GM21515 (cell line): Measurements from ENCODE around the gene SIPA1.
"Not testable (repeated sequence)": the region's sequence is repeated elsewhere in the genome, so short reads cannot be mapped to it uniquely, and the experiment has no call there.

Experiments used
- ATAC-seq: cut with Tn5 transposase; IDR thresholded peaks from one replicate; pipeline ENCODE4 v1.9.1; 2021; ENCODE audit not compliant: unreplicated experiment

Gene SIPA1

DNA sequence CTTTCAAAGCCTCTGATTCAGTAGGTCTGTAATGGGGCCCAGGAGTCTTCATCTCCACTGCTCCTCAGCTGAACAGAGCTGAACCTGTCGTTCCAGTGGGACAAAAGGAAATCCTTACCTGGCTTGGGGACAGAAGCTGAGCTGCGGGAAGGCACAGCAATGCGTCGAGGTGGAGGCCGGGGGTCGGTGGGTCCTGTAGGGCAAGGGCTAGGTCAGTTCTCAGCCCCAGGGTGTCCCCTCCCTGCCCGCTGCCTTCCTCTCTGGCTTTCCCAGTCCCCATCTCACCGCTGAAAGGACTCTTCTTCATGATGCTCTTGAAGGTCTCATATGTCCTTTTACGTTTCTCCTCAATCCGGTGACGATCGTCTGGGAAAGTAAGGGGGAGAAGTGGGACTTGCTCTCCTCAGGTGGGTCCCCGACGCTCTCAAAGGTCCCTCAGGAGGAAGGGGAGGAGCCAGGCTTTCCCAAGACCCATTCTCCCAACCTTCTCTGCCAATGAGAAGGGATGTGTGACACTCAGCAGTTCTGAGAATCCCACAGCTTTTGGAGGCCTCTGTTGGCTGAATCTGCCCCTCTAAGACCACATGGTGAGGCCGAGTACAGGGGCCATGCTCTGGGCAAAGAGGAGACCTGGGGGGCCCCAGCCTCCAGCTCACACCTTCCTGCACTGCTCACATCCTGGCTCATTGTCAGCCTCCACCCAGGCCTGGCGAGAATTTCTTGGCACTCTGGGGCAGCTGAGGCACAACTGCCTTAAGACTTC, 17.9 kb downstream of the SIPA1 start:
- no peak for ATAC-seq

DNA sequence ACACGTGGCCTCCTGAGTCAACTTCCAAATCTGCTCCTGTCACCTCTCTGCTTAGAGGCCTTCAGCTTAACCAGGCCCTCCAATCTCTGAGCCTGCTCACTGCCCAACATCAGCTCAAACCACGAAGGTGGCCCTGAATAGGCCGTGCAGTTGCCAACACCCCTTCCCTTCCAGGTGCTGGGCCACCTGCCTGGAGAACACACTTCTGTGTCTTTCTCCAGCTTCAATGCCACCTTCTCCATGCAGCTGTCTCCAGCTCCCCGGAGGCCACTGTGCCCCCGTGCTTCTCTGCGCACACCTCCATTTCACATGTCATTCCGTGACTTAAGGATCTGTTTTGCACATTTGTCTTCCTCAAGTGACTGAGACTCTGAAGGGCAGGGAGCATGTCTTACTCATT, 19.5 kb downstream of the SIPA1 start:
- ATAC-seq: no peak

DNA sequence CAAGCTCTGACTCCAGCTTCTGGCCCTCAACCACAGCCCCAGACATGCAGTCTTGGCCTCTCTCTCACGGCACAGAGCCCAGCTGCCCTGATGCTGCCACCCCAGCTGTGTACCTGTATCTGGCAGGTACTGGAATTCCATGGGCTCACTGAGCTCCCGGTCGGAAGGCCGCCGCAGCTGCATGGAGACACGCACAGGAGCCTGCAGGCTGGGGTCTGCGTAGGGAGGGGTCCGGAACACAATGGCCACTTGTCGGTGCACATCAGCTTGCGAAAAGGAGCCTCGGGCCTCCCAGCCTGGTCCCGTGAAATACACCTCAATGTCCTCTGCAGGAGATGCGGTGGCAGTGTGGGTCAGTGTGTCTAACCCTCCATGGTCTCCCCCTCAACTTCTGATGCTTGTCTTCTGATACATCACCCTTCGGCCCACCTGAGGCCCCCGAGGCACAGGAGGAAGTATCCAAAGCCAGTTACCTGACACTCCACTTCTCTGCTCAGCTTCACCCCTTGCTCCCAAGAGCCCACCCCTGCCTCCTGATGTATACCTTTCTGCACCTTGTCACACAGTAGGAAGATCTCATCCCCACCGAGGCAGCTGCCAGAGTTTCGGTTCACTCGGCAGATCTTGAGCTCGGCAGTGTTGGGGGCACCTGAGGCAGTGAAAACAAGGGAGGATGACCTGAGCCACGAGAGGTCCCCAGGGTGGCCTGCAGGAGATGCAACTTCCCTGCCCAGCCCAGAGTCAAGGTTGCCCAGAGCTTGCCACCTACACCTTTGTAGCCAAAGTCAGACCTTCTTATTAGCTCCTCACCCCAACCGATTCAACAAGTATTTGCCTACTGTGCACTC, 20.5 kb downstream of the SIPA1 start:
- no peak for ATAC-seq

DNA sequence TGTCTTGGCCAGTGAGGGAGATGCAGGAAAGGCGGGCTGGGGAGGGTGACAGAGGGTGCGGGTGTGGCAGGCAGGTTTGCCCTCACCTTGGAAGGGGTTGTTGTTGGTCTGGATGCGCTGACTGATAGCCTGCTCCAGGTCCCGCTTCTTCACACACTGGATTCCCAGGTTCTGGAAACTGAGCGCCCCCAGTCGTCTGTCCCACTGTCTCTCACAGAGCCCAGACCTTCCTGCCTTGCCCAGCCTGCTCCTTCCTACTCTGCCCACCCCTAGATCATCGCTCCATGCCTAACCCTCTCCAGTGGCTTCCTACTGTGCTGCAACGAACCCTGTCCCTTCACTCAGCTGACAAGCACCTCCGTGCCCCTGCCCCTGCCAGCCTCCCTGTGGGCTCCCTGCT, 22.1 kb downstream of the SIPA1 start:
- no peak for ATAC-seq

DNA sequence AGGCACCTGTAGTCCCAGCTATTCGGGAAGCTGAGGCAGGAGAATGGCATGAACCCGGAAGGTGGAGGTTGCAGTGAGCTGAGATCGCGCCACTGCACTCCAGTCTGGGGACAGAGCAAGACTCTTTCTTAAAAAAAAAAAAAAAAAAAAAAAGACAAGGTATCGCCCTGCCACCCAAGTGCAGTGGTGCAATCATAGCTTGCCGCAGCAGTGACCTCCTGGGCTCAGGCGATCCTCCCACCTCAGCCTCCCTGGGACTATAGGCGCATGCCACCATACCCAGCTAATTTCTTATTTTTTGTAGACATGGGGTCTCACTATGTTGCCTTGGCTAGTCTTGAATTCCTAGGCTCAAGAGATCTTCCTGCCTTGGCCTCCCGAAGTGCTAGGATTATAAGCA, 23.0 kb downstream of the SIPA1 start:
- ATAC-seq: not testable (repeated sequence)

DNA sequence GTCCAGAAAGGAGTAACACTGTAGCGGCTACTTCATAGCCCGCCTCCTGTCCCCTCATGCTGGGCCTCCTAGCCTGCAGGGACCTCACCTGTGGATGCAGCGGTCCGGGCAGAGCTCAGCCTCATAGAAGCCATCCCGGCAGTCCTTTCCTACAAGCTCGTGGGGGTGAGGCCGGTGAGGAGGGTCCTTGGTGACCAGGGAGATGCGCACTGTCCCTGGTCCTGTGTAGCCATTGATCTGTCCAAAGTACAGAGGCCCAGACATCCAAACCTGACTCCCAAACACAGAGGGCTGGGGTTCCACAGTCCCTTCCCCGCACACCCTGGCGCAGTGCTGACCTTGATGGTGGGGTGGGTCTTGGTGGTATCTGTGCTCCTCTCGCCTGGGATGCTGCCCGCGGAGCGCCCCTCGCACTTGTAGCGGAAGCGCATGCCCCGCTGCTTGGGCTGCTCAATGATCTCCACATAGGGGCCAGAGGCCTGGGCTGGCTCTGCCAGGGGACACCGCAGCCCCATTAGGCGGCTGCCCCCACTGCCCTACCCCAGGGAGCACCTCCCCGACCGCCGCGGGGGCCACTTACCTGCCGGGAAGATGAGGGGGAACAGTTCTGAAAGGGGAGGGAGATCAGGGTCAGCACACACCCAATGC, 23.8 kb downstream of the SIPA1 start:
- ATAC-seq: no peak

DNA sequence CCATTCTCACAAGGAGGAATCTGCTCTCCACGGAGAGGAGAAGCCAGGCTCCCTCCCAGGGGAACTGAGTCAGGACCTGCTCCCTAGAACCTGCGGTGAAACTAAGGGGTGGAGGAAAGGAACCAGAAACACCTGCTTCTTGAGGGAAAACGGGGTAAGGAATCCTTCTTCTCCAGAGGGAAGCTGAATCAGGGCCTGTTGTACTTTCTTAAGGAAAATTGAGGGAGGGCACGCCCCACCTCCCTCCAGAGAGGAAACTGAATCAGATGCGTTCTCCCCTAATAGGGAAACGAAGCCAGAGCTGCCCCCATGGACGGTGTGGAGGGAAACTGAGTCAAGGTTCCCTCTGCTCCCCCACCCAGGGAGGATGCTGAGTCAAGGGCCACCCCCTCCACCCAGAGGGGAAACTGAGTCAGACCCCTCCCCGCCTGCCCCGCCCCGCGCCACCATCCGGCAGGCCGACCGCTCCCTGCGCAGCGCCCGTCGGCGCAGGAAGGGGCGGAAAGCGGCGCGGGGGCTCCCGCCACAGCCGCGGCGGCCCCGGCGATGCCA, 24.4 kb downstream of the SIPA1 start:
- ATAC-seq: peak; percentile 4

DNA sequence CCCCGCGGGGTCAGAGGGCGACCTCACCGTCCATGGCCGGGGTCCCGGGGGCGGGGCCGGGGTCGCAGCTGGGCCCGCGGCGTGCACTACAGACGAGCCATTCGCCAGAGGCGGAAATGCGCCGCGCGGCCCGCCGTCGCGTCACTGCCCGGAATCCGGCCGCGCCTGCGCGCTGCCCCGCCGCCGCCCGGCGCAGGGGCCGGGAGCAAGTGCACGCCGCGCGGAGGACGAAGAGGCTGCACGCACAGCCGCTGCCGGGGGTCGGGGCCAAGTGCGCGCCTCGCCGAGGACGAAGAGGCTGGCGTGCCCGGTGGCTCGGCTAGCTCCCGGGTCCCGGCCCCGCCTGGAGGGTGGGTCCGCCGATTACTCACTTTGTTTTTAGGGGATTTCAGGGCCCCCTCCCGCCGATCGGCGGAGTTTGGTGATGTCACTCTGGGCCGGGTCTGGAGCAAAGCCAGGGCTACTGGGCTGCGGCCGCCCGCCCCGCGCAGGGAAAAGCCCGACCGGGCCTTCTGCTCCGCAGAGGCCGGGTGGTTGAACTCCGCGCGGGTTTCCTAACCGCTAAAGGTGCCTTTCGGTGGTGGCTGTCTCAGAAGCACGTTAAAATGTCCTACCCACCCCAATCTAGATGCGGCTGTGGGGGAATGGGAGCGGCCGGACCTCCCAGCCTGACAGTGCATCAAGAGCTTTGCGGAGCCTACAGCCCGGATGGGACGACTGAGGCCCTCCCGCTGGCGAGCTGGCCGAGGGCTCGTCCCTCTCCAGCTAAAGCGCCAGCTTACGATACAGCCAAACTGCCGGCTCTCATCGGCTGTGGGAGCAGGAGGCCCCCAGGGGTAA, 25.1 kb downstream of the SIPA1 start, which contains the start of gene RELA:
RELA (minus strand) TSS at position 118 of the 840 bp plus-strand sequence; CDS start at position 34, 84 bp downstream.
- ATAC-seq: peak; percentile 69

DNA sequence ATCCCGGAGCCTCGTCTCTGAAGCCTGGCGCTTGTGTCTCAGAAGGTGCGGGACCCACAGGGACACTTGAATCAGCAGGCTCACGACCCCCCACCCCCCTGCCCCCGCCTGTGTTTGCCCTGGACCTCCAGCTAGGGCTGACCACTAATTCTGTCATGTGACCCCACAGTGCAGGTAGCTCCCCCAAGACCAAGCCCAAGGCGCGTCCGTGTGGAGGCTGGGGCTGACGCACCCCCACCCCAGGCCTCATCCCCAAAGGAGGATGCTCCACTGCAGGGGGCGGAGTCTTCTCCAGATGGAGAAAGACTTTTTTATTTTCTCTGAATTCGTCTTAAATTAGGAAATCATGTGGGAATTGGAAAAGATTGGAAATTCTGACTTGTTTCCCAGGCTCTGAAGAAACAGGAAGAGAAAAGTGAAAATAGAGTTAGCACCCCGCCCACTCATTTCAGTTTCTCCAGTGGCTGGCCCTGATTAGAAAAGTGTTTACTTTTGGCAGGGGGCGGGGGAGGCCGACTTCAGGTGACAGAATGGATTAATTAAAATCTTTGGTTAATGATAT, 25.8 kb downstream of the SIPA1 start:
- ATAC-seq: peak; percentile 9

DNA sequence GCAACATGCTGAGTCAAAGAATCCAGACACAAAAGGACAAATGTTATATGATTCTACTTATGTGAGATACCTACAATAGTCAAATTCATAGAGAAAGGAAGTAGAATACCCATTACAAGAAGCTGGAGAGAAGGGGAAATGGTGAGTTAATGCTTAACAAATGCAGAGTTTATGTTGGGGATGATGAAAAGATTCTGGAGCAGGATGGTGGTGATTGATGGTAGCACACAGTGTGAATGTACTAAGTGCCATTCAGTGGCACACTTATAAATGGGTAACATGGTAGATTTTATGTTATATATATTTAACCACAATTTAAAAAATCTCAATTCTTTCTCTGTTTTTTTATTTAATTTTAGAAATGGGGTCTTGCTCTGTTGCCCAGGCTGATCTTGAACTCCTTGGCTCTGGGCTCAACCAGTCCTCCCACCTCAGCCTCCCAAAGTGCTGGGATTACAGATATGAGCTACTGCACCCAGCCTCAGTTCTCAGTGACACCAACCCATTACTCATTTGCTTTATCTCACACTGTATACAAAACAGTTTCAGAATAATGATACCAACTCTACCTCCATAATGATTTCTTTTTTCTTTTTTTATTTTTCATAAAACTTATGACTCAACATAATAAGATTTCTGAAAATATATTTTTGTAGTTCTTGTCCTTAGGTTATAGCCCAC, 34.4 kb downstream of the SIPA1 start:
- ATAC-seq: no peak

DNA sequence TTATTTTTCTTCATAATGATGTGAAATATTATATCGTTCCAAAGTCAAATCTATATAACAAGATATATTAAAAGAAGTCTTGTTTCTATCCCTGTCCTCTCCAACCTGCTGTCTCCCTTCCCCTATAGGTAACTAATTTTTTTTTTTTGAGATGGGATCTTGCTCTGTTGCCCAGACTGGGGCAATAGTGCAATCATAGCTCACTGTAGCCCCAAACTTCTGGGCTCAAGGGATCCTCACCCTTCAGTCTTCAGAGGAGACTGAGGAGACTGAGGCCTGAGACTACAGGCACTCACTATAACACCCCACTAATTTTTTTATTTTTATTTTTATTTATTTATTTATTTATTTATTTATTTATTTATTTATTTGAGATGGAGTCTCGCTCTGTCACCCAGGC, 35.1 kb downstream of the SIPA1 start:
- ATAC-seq: no peak

DNA sequence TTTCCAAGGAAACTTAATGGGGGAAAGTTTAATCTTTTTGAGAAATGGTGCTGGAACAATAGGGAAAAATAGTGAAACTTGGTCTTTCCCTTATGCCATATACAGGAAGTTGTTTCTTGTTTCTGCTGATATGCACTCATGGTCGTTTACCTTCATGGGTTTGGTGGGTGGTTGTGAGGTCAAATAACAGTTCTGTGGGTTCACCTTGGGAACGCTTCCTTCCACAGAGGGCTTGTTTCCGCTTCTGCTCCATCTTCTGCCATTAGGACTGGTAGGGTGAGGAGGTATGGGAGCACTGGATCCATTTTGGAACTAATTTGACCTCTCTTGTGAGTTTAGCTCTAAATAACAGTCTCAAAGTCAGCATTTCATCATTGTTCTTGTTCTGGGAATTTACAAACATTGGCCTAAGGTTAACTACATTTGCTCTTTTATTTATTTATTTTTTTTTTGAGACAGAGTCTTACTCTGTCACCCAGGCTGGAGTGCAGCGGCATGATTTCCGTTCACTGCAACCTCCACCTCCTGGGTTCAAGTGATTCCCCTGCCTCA, 42.4 kb downstream of the SIPA1 start:
- ATAC-seq: no peak

DNA sequence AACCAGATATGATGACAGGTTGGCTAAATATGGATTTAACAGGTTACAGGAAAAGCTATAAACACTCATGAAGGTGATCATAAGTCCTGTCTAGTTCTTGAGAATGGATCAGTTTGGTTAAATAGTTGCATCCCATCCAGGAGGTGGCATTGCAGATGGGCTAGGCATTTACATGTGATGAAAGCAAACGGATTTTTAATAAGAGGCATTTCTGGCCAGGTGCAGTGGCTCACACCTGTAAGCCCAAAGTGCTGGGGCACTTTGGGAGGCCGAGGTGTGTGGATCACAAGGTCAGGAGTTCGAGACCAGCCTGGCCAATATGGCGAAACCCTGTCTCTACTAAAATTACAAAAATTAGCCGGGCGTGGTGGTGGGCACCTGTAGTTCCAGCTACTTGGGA, 45.6 kb downstream of the SIPA1 start:
- ATAC-seq: not testable (repeated sequence)

DNA sequence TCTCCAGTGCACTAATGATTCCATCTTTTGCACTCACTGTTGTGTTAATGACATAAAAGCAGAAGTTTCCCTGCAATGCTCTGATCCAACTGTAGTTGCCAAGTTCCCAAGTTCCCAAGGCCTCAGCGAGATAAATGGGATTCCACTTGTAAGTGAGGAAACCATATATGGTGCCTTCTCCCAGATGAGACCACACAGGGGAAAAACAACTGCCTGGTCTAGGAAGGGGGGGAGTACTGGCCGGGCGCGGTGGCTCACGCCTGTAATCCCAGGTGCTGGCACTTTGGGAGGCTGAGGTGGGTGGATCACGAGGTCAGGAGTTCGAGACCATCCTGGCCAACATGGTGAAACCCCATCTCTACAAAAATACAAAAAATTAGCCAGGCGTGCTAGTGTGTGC, 48.1 kb downstream of the SIPA1 start:
- ATAC-seq: no peak

DNA sequence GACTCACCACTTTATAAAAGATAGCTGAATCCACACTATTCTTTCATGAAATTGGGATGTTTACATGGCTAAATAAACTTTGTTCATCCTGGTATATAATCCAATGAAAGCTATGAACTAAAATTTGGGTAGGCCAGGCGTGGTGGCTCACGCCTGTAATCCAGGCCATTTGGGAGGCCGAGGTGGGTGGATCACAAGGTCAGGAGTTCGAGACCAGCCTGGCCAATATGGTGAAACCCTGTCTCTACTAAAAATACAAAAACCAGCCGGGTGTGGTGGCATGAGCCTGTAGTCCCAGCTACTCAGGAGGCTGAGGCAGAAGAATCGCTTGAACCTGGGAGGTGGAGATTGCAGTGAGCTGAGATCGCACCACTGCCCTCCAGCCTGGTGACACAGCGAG, 53.9 kb downstream of the SIPA1 start:
- not testable (repeated sequence) for ATAC-seq

DNA sequence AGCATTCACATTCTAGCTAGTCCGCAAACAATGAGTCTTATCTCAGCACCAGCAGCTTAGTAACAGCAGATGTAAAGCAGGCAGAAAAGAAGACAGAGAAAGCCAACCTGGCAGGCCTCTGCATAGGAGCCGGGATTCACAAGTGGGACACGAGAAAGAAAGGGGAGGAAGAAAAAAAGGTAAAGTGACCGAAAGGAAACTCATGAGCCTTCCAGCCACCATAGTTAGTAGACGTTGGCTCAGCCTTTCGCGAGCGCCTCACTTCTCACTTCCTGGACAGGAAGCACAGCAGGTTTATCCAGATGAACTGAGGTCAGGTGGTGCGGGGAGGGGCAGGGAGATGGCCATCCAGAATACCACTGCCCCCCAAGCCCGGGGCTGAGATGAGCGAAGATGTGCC, 54.5 kb downstream of the SIPA1 start:
- ATAC-seq: no peak

DNA sequence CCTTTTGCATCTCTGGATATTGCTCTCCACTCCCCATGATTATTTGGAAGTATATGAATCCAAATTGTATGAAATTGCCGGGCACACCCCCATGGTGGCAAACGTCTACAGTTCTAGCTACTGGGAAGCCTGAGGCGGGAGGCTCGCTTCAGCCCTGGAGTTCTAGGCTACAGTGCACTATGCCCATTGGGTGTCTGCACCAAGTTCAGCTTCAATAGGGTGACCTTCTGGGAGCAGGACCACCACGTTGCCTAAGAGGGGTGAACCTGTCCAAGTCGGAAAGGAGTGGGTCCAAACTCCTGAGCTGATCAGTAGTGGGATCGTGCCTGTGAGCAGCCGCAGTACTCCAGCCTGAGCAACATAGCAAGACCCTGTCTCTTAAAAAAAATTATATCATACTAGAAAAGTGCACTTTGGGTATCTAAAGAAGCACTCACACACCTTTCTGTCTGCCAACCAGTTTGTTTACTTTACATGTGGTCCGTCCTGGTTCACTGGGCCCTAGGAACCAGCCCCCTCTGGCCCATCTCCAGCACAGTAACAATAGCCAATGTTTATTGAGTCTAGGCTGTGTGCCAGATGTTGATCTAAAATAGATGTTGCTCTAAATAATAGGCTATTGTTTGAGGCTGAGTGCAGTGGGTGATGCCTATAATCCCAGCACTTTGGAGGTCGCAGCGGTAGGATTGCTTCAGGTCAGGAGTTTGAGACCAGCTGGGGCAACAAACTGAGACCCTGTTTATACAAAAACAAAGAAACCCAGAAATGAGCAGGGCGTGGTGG, 57.7 kb downstream of the SIPA1 start:
- no peak for ATAC-seq

DNA sequence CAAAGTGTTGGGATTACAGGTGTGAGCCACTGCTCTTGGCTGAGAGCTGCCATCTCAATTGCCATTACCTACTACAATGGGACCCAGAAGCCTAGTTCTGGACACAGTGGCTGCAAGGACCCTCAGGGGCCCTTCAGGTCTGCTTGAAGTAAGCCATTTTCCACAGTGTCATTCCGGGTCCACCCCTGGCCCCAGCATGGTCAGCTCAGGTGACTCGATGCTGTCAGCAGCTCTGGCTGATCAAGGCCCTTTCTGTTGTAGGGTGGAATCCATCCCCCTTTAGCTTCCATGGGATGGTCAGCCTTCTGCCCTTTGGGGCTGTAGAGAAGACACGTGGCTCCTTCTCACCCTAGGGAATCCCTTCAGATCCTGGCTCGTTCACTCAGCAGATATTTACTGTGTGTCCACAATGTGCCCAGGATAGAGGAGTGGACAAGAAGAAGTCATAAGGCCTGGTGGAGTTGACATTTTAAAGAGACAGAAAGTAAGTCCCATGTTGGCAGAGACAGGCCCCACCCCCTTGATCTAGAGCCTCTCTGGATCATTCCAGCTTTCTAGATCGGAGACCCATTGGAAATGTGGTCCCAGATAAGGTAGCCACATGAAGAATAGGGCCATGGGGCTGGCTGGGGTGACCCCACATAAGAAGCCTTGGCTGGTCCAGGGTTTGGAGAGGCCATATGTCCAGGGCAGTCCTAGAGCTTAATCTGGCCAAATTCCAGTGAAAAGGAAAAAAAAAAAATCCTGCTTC, 59.1 kb downstream of the SIPA1 start:
- ATAC-seq: no peak
